Measurements from ENCODE around the gene SMTN. TPM values are rescaled to one million over a fixed set of nuclear protein-coding genes. Genes with fewer than 3 reads are reported as not detected.

The SMTN gene
- total RNA-seq, 3 donors from 2014 or later (not counting 1 experiment from before 2014, with no cell fraction given) = 2.1 to 4.3 (median 3.6) TPM

GRCh38 chr22:31091106-31091975, 10.2 kb downstream of the SMTN start:
- Histone ChIP-seq H3K36me3 (ENCODE audit: control insufficient read depth, insufficient read depth, low read length) (no peaks in the 10 kb centered on the region), H3K4me3 (ENCODE audit: low read length) (no peak overlapping the region), H3K27me3 (ENCODE audit: control insufficient read depth, insufficient read depth, low read length) (no peaks in the 10 kb centered on the region), H3K4me1 (ENCODE audit: control insufficient read depth, insufficient read depth, low read length) (peaks cover 6% of the 10 kb centered on the region), H3K9me3 (ENCODE audit: control insufficient read depth, insufficient read depth, low read length) (no peaks in the 10 kb centered on the region), H3K27ac (ENCODE audit: low read length) (no peak overlapping the region)
- intact Hi-C loops (cut with micrococcal nuclease) = no loop called here
- TF ChIP-seq, protein P1, sequence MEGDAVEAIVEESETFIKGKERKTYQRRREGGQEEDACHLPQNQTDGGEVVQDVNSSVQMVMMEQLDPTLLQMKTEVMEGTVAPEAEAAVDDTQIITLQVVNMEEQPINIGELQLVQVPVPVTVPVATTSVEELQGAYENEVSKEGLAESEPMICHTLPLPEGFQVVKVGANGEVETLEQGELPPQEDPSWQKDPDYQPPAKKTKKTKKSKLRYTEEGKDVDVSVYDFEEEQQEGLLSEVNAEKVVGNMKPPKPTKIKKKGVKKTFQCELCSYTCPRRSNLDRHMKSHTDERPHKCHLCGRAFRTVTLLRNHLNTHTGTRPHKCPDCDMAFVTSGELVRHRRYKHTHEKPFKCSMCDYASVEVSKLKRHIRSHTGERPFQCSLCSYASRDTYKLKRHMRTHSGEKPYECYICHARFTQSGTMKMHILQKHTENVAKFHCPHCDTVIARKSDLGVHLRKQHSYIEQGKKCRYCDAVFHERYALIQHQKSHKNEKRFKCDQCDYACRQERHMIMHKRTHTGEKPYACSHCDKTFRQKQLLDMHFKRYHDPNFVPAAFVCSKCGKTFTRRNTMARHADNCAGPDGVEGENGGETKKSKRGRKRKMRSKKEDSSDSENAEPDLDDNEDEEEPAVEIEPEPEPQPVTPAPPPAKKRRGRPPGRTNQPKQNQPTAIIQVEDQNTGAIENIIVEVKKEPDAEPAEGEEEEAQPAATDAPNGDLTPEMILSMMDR (IDR thresholded peaks at IDR 0.05) = no peak
- ATAC-seq (no peak), DNase-seq (no peak)
- no peak overlapping the region for H3K4me3 Mint-ChIP-seq
- no peaks in the 10 kb centered on the region for H3K27me3 Mint-ChIP-seq (ENCODE audit: low read depth in 2 of 2)
- no peaks in the 10 kb centered on the region for H3K36me3 Mint-ChIP-seq
- peaks cover 0 to 4% of the 10 kb centered on the region in 2 donors for H3K4me1 Mint-ChIP-seq
- H3K9me3 Mint-ChIP-seq = no peaks in the 10 kb centered on the region
- H3K27ac Mint-ChIP-seq = no peak overlapping the region
- whole genome bisulfite sequencing (ENCODE audit: insufficient coverage) = 92% methylated on average over 29 of the region's 29 CpGs

- H3K9me3 Mint-ChIP-seq = no peaks in the 10 kb centered on the region
- Histone ChIP-seq H3K27ac (ENCODE audit: low read length) (no peak overlapping the region), H3K9me3 (ENCODE audit: control insufficient read depth, insufficient read depth, low read length) (no peaks in the 10 kb centered on the region), H3K4me1 (ENCODE audit: control insufficient read depth, insufficient read depth, low read length) (peaks cover 6% of the 10 kb centered on the region), H3K36me3 (ENCODE audit: control insufficient read depth, insufficient read depth, low read length) (no peaks in the 10 kb centered on the region), H3K27me3 (ENCODE audit: control insufficient read depth, insufficient read depth, low read length) (no peaks in the 10 kb centered on the region), H3K4me3 (ENCODE audit: low read length) (no peak overlapping the region)
- no peak overlapping the region for H3K4me3 Mint-ChIP-seq
- no peaks in the 10 kb centered on the region for H3K36me3 Mint-ChIP-seq
- no peak overlapping the region for H3K27ac Mint-ChIP-seq
- peaks cover 0 to 4% of the 10 kb centered on the region in 2 donors for H3K4me1 Mint-ChIP-seq
- intact Hi-C loops (cut with micrococcal nuclease) = no loop called here
- TF ChIP-seq, protein P1 (IDR thresholded peaks at IDR 0.05) = no peak
- 94% methylated on average over 8 of the region's 9 CpGs for WGBS (ENCODE audit: insufficient coverage)
- ATAC-seq = no peak
- no peaks in the 10 kb centered on the region for H3K27me3 Mint-ChIP-seq (ENCODE audit: low read depth in 2 of 2)
- no peak for DNase-seq
Observed at GRCh38 chr22:31092161-31092560, 11.0 kb downstream of the SMTN start.

DNA sequence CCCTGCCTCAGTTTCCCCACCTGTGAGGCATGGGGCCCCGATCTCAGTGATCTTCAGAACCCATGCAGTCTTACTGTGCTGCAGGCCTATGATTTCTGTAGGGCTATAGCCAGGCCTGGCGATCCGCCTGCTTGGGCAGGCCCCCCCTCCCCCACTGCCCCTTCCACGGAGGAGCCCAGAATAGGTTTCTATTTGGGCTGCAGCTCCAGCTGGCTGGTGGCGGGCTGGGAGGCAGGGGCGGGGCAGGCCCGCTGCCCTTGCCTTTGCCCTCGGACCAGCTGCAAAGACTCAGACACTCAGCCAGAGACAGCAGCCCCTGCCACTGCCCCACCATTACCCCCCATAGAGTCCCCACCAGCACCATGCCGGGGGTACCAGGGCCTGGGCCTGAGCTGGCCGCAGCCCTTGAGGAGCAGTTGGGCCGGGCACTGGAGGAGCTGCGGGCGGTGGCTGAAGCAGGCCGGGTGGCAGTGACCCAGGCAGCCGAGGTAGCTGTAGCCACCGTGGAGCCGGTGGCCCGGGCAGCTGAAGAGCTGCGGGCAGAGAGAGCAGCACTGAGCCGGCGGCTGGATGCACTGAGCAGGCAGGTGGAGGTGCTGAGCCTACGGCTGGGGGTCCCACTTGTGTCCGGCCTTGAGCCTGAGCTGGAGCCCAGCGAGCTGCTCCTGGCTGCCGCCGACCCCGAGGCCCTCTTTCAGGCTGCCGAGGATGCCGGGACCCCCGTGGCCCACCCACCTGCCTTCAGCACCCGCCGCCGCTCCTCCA, 12.2 kb downstream of the SMTN start:
- ATAC-seq = no peak
- Histone ChIP-seq H3K36me3 (ENCODE audit: control insufficient read depth, insufficient read depth, low read length) (no peaks in the 10 kb centered on the region), H3K4me3 (ENCODE audit: low read length) (no peak overlapping the region), H3K27ac (ENCODE audit: low read length) (no peak overlapping the region), H3K9me3 (ENCODE audit: control insufficient read depth, insufficient read depth, low read length) (no peaks in the 10 kb centered on the region), H3K27me3 (ENCODE audit: control insufficient read depth, insufficient read depth, low read length) (no peaks in the 10 kb centered on the region), H3K4me1 (ENCODE audit: control insufficient read depth, insufficient read depth, low read length) (peaks cover 6% of the 10 kb centered on the region)
- no peak for DNase-seq
- 95% methylated on average over 31 of the region's 33 CpGs for WGBS (ENCODE audit: insufficient coverage)
- no peak overlapping the region for H3K27ac Mint-ChIP-seq
- intact Hi-C loops (cut with micrococcal nuclease) = no loop called here
- no peaks in the 10 kb centered on the region for H3K27me3 Mint-ChIP-seq (ENCODE audit: low read depth in 2 of 2)
- no peaks in the 10 kb centered on the region for H3K36me3 Mint-ChIP-seq
- TF ChIP-seq, protein P1 (IDR thresholded peaks at IDR 0.05) = no peak
- no peak overlapping the region for H3K4me3 Mint-ChIP-seq
- H3K4me1 Mint-ChIP-seq = peaks cover 0 to 4% of the 10 kb centered on the region in 2 donors
- no peaks in the 10 kb centered on the region for H3K9me3 Mint-ChIP-seq

Data from natural killer cell (primary cell).